Stimulated activated CD4-positive, alpha-beta T cell treated with anti-CD3 and anti-CD28 coated beads, TNF-alpha, amount 100 ng/mL, for 4 hours (primary cell): Measurements from ENCODE around the gene IPCEF1.
"Not testable (repeated sequence)": the region's sequence is repeated elsewhere in the genome, so short reads cannot be mapped to it uniquely, and the experiment has no call there.

Experiments
- DNase-seq, 3 experiments: peaks; one replicate each; pipeline ENCODE4 v3.0.0-alpha.2; 2020; ENCODE audit warnings: low read depth in 3 of 3

Gene IPCEF1

DNA sequence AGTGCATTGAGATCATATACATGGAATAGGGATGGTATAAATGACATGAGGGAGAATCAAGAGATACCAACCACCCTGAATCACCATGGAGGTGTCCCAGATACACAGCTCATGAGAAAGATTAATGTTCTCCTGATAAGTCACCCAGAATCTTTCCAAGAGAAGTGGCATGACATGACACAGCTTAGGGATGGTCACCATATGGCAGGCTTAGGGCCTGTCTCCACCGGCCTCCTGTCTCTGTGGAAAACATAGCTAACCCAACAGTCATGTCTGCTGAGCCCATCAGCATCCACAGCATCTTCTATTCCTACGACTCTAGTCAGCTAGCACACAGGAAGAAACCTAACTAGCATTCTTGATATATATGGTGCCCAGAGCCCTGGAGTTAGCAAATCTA lies 133.3 kb downstream of the IPCEF1 start:
- DNase-seq: no peak

DNA sequence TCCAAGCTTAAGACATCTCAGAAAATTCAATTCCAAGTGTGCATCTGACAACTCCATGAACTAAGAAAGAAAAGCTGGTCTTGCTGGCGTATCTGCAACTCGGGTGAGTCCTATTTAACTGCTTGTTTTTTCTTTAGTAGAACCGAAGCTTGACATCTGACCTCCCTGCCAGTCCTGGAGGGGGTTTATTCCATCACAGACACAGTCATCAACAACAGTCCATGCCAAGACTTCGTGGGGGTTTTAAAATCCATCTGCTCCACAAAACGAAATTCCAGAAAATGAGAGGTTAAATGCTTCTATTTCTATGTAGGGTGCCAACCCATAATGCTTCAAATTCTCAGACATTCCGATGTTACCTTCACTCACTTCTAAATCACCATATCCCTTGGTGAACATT lies 133.9 kb downstream of the IPCEF1 start:
- no peak for DNase-seq

GRCh38 chr6:154219250-154219649 lies 137.4 kb downstream of the IPCEF1 start:
- no peak for DNase-seq

DNA sequence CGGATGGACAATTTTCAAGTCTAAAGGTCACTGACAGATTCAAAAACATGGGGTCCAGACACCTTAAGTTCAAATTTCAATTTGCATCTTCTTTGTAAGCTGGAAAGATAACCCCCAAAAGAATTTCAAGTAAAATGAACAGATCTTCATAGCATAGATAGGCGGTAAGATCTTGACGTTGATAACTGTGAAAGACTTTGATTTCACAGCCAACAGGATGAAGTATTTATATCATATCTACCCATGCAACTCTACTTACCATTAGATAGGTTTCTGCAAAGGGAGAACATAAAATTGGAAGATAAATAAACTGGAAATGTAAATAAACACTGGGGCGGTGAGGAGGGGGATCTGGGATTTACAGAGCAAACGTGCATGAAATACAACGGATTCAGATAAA lies 137.8 kb downstream of the IPCEF1 start:
- no peak for DNase-seq

DNA sequence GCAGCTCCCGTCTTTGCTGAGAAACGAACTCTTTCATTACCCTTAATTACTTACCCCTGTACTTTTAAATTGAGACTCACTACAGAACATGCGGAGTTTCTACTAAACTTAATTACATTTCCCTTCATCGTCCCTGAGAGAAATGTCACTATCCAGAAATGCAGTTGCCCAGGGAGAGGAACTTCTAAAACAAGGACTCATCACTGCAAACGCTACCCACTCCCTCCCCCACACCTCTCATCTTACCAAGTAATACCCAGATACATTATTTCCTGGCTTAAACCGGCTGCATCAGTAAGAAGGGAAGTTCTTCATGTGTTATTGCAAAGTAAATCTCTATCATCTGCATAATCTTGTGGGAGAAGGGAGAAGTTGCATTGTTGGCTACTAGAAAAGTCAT lies 138.3 kb downstream of the IPCEF1 start:
- DNase-seq: no peak

DNA sequence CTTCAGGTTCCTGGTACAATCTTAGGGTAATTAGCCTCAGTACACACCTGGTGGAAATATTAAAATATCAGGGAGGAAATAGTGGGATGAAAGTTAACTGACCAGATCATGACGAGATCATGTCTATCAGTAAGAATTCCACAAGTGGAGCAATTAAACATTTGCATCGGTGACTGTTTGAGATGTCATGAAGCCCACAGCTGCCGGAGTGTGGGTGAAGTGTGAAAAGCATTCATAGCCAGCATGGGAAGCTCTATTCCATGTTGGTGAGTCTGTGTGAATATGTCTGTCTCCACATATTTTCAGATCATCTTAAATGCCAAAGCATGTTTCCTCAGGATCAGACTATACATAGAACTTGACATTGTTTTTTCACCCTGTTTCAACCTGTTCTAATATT lies 142.8 kb downstream of the IPCEF1 start:
- no peak for DNase-seq

GRCh38 chr6:154210678-154211077 lies 145.9 kb downstream of the IPCEF1 start:
- no peak for DNase-seq

DNA sequence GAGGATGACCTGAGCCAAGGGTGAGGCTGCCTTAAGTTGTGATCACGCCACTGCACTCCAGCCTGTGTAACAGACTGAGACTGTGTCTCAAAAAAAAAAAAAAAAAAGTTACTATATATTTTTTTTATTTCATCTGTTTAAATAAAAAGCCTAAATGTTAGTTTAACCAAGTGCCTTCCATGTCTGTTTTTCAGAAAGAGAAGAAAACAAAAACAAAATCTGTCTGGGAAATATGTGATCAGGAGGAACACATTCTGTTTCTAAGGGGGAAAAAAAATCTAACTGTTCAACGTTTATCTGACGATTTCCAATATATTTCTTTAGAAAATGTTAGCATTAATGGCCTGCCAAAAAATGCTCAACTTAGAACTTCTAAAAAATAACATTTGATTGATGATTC lies 147.0 kb downstream of the IPCEF1 start:
- DNase-seq: no peak

DNA sequence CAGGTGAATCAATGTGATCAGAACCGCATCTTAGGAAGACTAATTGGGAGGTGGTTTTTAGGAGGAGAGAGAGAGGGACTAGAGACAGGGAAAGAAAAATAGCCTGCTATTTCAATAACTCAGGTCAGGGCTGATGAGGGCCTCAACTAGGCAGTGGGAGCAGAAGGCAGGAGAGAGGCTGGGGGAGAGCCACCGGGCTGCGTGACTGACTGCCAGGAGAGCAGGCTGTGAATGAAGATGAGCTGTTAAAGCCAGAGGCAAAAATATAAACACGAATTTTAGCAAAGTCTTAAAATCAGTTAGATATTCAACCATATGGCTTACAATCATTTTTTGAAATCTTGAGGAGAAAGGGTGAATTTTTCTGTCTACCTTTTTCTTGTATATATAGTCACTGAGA lies 149.6 kb downstream of the IPCEF1 start:
- DNase-seq: no peak

- no peak for DNase-seq
Measured at GRCh38 chr6:154206141-154206540, 150.5 kb downstream of the IPCEF1 start.

DNA sequence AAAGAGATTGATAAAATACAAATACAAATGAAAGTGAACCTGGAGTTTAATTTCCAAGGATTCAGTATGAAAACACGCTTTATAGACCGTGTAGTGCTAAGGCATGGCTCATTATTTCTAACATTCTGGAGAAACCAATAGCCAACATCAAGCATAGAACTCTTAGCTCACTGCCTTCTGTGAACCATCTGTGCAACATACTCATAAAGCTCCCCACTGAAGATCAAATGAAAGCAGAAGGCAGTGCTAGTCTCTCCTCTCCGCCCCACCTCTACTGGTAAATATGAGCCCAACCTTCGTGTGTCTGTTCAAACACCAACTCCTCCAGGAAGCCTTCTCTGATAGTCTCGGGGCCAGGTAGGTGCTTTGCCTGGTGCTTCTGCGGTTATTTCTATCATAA lies 153.6 kb downstream of the IPCEF1 start:
- DNase-seq: no peak

- DNase-seq: no peak
Measured at GRCh38 chr6:154202339-154202738, 154.3 kb downstream of the IPCEF1 start.

- DNase-seq: not testable (repeated sequence)
Measured at GRCh38 chr6:154201688-154202087, 154.9 kb downstream of the IPCEF1 start.

- no peak for DNase-seq
Measured at GRCh38 chr6:154197196-154197860, 159.3 kb downstream of the IPCEF1 start.

DNA sequence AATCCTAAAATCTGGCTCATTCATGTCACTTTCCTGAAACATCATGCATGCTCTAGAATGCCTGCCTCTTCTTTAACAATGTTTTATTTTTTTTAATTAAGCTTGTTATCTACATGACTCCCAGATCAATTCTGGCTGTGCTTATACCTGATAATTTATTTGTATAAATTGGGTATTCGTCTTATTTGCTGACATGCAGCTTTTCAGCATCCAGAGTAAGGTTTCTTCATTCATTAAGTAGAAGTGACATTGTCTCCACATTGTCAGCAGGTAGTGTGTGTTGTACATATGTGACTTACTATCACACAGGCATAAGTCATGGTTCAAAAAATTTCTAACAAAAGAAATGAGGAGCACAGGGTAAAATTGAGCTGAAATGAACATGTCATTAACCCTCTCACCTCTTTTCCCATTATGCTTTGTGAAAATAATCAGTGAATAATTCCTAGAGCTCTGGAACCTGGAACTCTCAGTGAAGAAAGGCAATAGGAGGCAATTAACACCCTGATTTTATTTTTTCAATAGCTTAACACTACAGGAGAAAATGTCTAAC lies 160.2 kb downstream of the IPCEF1 start:
- DNase-seq: no peak

GRCh38 chr6:154187714-154188113 lies 168.9 kb downstream of the IPCEF1 start:
- no peak for DNase-seq

DNA sequence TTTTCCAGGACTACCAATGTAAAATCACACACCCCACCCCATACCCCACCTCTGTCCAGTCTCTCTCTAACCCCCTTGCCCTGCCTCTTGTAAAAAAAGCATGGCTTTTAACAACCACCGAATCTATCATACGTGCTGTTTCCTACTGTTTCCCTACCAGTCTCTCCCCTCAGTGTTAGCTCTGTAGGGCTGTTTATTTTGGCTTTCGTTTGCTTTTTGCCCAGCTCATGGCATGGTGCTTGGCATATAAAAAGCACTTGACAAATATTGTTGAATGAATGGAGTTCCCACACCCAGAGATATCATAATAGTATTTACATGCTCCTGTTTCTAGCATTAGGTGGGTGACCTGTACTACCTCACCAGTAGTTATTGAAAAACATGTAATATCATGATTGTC lies 169.4 kb downstream of the IPCEF1 start:
- DNase-seq: no peak

DNA sequence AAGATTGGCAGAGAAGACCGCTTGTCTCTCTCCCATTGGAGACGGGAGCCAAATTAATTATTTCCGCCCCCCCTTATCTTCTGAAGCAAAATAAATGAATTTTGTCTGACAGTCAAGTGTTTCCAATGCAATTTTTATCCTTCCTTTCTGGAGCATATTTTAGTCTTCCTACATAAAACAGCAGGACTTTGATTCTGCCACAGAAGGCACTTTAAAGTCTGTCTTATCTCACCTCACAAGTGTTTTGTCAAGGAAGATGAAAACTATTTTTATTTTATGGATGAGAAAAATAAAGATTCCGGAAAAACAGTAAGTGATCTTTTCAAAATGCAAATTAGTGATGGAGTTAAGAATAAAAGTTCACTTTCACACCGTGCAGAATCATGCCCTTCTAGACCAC lies 177.2 kb downstream of the IPCEF1 start:
- DNase-seq: no peak

GRCh38 chr6:154172393-154172792 lies 184.2 kb downstream of the IPCEF1 start:
- DNase-seq: not testable (repeated sequence)

- DNase-seq: no peak
Measured at GRCh38 chr6:154170106-154170505, 186.5 kb downstream of the IPCEF1 start.

- DNase-seq: no peak
Measured at GRCh38 chr6:154169193-154169847, 187.3 kb downstream of the IPCEF1 start.

- no peak for DNase-seq
Measured at GRCh38 chr6:154167126-154167525, 189.5 kb downstream of the IPCEF1 start.

- no peak for DNase-seq
Measured at GRCh38 chr6:154166140-154166539, 190.5 kb downstream of the IPCEF1 start.
